HepG2 (cell line): Measurements from ENCODE around the gene UCN. TPM values are rescaled to one million over a fixed set of nuclear protein-coding genes. Genes with fewer than 3 reads are reported as not detected.
A peak's percentile ranks its signal among the peaks of the same experiment; 100 is the strongest.

Source experiments
- AGO1 ChIP-seq: fragments of 200-400 bp; formaldehyde crosslinking; IDR thresholded peaks from 2 replicates; pipeline ENCODE4 v1.6.1; 2017; ENCODE audit warnings: mild to moderate bottlenecking, low read depth, low read length, moderate library complexity; ENCODE audit not compliant: poor library complexity, severe bottlenecking
- ATF3 ChIP-seq: sonication (generic); formaldehyde crosslinking; IDR thresholded peaks from 2 replicates; pipeline ENCODE4 v1.4.0; 2020; ENCODE audit warnings: missing genetic modification reagents
- ATRX ChIP-seq: sonication (generic); formaldehyde crosslinking; IDR thresholded peaks from 2 replicates; pipeline ENCODE4 v1.4.0; 2020; ENCODE audit warnings: missing genetic modification reagents, borderline replicate concordance
- ELF3 ChIP-seq: IDR thresholded peaks from 2 replicates; pipeline ENCODE4 v1.6.1; 2016; ENCODE audit warnings: missing genetic modification reagents, missing compliant biosample characterization
- ERF ChIP-seq: IDR thresholded peaks from 2 replicates; pipeline ENCODE4 v1.6.1; 2018; ENCODE audit warnings: missing biosample characterization, missing genetic modification reagents
- FOXA3 ChIP-seq: IDR thresholded peaks from 2 replicates; pipeline ENCODE4 v1.6.1; 2016; ENCODE audit warnings: missing genetic modification reagents, missing compliant biosample characterization
- GATA4 ChIP-seq: sonication (generic); IDR thresholded peaks from 2 replicates; pipeline ENCODE4 v1.6.1; 2016; ENCODE audit warnings: antibody characterized with exemption, low read depth, borderline replicate concordance
- GTF2F1 ChIP-seq: fragments of 150-350 bp; IDR thresholded peaks from 2 replicates; pipeline ENCODE4 v1.6.1; 2014; ENCODE audit warnings: low read length
- HNRNPLL ChIP-seq: fragments of 200-400 bp; formaldehyde crosslinking; IDR thresholded peaks from 2 replicates; pipeline ENCODE4 v1.6.1; 2017; ENCODE audit warnings: mild to moderate bottlenecking, low read depth, low read length; ENCODE audit not compliant: poor library complexity, severe bottlenecking
- HNRNPUL1 ChIP-seq: fragments of 200-400 bp; formaldehyde crosslinking; IDR thresholded peaks from 2 replicates; pipeline ENCODE4 v1.6.1; 2017; ENCODE audit warnings: low read depth, mild to moderate bottlenecking, low read length, moderate library complexity
- IRX3 ChIP-seq: sonication (generic); formaldehyde crosslinking; IDR thresholded peaks from 2 replicates; pipeline ENCODE4 v1.8.1; 2023; ENCODE audit warnings: mild to moderate bottlenecking, low read depth, missing genetic modification reagents, borderline replicate concordance
- ISL2 ChIP-seq: sonication (generic); formaldehyde crosslinking; IDR thresholded peaks from 2 replicates; pipeline ENCODE4 v1.5.0; 2020; ENCODE audit warnings: missing genetic modification reagents
- JUN ChIP-seq: sonication (generic); formaldehyde crosslinking; IDR thresholded peaks from 2 replicates; pipeline ENCODE4 v1.4.0; 2020; ENCODE audit warnings: mild to moderate bottlenecking, missing genetic modification reagents
- KMT2A ChIP-seq: sonication (generic); formaldehyde crosslinking; IDR thresholded peaks from 2 replicates; pipeline ENCODE4 v1.4.0; 2020; ENCODE audit warnings: missing genetic modification reagents
- MAFK ChIP-seq, 2 experiments: IDR thresholded peaks in 1 of 2; conservative IDR thresholded peaks in 1 of 2; 2 replicates each; pipeline ENCODE4 v1.6.1; 2011; ENCODE audit warnings: improper control_type of control experiment in 2 of 2, low read length in 2 of 2
- MBNL3 ChIP-seq: fragments of 250-450 bp; sonication (Bioruptor Pico); conservative IDR thresholded peaks from 2 replicates; pipeline ENCODE4 v1.8.0; 2022; ENCODE audit warnings: mild to moderate bottlenecking, inconsistent platforms
- NPAS2 ChIP-seq: sonication (generic); formaldehyde crosslinking; IDR thresholded peaks from 2 replicates; pipeline ENCODE4 v1.8.0; 2022; ENCODE audit warnings: mild to moderate bottlenecking, missing genetic modification reagents, borderline replicate concordance
- POLR2AphosphoS5 ChIP-seq: IDR thresholded peaks from 2 replicates; pipeline ENCODE4 v1.6.1; 2012; ENCODE audit warnings: low read depth, low read length
- PRMT3 ChIP-seq: sonication (generic); formaldehyde crosslinking; IDR thresholded peaks from 2 replicates; pipeline ENCODE4 v1.8.1; 2022; ENCODE audit warnings: low read depth, mild to moderate bottlenecking, moderate library complexity, missing genetic modification reagents, borderline replicate concordance
- RAD21 ChIP-seq: fragments of 450-650 bp; formaldehyde crosslinking; IDR thresholded peaks from 2 replicates; pipeline ENCODE4 v1.5.0; 2020; ENCODE audit warnings: mild to moderate bottlenecking
- RFX5 ChIP-seq: IDR thresholded peaks from 2 replicates; pipeline ENCODE4 v1.6.1; 2011; ENCODE audit warnings: low read depth, low read length, improper control_type of control experiment
- RNF2 ChIP-seq: fragments of 450-650 bp; conservative IDR thresholded peaks from 2 replicates; pipeline ENCODE4 v1.6.1; 2016; ENCODE audit warnings: low read depth
- SP140L ChIP-seq: sonication (generic); formaldehyde crosslinking; IDR thresholded peaks from 2 replicates; pipeline ENCODE4 v1.4.0; 2020; ENCODE audit warnings: missing genetic modification reagents, borderline replicate concordance
- STAT5B ChIP-seq: sonication (generic); formaldehyde crosslinking; IDR thresholded peaks from 2 replicates; pipeline ENCODE4 v1.4.0; 2020; ENCODE audit warnings: missing genetic modification reagents
- ZFP90 ChIP-seq: sonication (generic); formaldehyde crosslinking; IDR thresholded peaks from 2 replicates; pipeline ENCODE4 v1.8.0; 2022; ENCODE audit warnings: missing genetic modification reagents, mild to moderate bottlenecking, inconsistent platforms, borderline replicate concordance
- ZNF251 ChIP-seq: sonication (generic); formaldehyde crosslinking; IDR thresholded peaks from 2 replicates; pipeline ENCODE4 v1.9.0; 2021; ENCODE audit warnings: mild to moderate bottlenecking, missing genetic modification reagents
- ZNF282 ChIP-seq: fragments of 450-650 bp; IDR thresholded peaks from 2 replicates; pipeline ENCODE4 v1.6.1; 2018; ENCODE audit not compliant: partially characterized antibody
- ZNF33B ChIP-seq: sonication (generic); formaldehyde crosslinking; IDR thresholded peaks from 2 replicates; pipeline ENCODE4 v1.5.1; 2020; ENCODE audit warnings: mild to moderate bottlenecking, missing genetic modification reagents
- ZNF569 ChIP-seq: sonication (generic); formaldehyde crosslinking; IDR thresholded peaks from 2 replicates; pipeline ENCODE4 v1.5.0; 2020; ENCODE audit warnings: mild to moderate bottlenecking, missing genetic modification reagents, moderate library complexity, borderline replicate concordance
- ZNF768 ChIP-seq: sonication (generic); formaldehyde crosslinking; IDR thresholded peaks from 2 replicates; pipeline ENCODE4 v1.4.0; 2020; ENCODE audit warnings: missing genetic modification reagents
- ZSCAN30 ChIP-seq: sonication (generic); formaldehyde crosslinking; IDR thresholded peaks from 2 replicates; pipeline ENCODE4 v1.5.0; 2020; ENCODE audit warnings: mild to moderate bottlenecking, missing genetic modification reagents
- polyA plus RNA-seq, 8 experiments: library from polyadenylated mRNA; depleted of rRNA in 3 of 8; stranded (reverse) in 7 of 8; unstranded in 1 of 8; fragments of >200 nt; fragmentation: Illumina TruSeq in 4 of 8; extraction: Trizol in 4 of 8; gene quantifications; 2 replicates each; pipeline versions ENCODE4 v1.2.1 to v1.2.3, GENCODE V29; 2011 to 2016; ENCODE audit warnings: low read depth in 4 of 8, missing spikeins in 1 of 8, mixed read lengths in 1 of 8; ENCODE audit not compliant: insufficient read depth in 1 of 8
- total RNA-seq, 5 experiments: library from RNA; depleted of rRNA; stranded (reverse); fragments of >200 nt; fragmentation: Illumina TruSeq; extraction: Trizol; gene quantifications; 2 replicates each; pipeline ENCODE4 v1.2.3, GENCODE V29; 2016; ENCODE audit warnings: low read depth in 1 of 5
- TF ChIP-seq, protein P1 (sequence below): sonication (generic); formaldehyde crosslinking; IDR thresholded peaks from 2 replicates; pipeline ENCODE4 v1.8.0; 2022; ENCODE audit warnings: low read depth, missing genetic modification reagents

The UCN gene
- total and polyA plus RNA-seq, 2 of the 13 experiments (the other 11 are each of a cell fraction or from before 2014, with no cell fraction given): 1.2 to 2.3 TPM

DNA sequence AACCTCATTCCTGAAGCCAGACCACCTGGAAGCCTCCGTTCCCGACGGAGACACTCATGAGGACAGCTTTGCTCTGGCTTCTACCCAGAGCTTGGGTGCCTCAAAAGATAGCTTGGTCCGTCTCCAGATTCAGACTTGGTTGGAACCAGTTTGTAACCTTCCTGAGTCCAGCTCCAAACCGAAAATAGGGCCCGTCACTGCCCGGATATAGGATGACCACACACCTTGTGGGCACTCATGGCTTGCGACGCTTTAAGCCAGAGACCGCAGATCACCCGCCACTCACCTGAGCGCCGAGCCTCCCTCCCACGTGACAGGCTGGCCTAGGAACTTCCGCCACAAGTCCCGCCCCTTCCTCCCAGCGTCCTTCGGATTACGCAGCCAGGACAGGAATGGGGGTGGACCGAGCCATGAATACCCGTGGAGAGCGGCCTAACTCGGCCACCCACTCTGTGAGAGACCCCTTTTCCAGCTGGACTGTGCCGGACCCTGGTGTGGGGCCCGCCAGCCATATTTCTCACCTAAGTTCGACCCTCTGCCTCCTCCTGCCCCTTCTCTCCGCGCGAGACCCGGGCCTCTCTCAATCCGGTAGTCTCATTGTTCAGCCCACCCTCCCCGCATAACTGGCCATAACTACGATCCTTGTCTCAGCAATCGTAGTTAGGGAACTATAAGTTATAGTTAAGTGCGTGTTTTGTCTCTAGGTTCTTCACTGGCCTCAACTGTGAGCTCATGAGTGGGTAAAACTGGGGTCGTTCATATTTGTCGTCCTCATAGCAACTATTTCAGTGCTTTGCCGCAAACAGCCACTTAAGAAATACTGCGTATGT, 14.7 kb upstream of the UCN start, which contains the start of gene MPV17 (continued):
- no peak for TF ChIP-seq ZNF251 (CRISPR knock-in tag)
- no peak for TF ChIP-seq MBNL3 (CRISPR knock-in tag)
- TF ChIP-seq, protein P1, sequence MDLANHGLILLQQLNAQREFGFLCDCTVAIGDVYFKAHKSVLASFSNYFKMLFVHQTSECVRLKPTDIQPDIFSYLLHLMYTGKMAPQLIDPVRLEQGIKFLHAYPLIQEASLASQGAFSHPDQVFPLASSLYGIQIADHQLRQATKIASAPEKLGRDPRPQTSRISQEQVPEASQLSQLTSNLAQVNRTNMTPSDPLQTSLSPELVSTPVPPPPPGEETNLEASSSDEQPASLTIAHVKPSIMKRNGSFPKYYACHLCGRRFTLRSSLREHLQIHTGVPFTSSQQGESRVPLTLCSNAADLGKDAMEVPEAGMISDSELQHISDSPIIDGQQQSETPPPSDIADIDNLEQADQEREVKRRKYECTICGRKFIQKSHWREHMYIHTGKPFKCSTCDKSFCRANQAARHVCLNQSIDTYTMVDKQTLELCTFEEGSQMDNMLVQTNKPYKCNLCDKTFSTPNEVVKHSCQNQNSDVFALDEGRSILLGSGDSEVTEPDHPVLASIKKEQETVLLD: no peak; the same call in 1 of the 2 replicates
- TF ChIP-seq ATRX (CRISPR knock-in tag): no peak
- TF ChIP-seq ZFP90 (CRISPR knock-in tag): peak; percentile 86
- peak; percentile 67; the same call in 1 of the 2 replicates for TF ChIP-seq ZNF768 (CRISPR knock-in tag)
- TF ChIP-seq AGO1: peak; percentile 91
- no peak; the same call in 1 of the 2 replicates for TF ChIP-seq ZNF33B (CRISPR knock-in tag)
- peak; percentile 62; the same call in 1 of the 2 replicates for TF ChIP-seq SP140L
- TF ChIP-seq ELF3 (CRISPR knock-in tag): peak; percentile 90
- no peak for TF ChIP-seq ZSCAN30 (CRISPR knock-in tag)
- no peak for TF ChIP-seq ZNF282
- TF ChIP-seq RAD21 (CRISPR knock-in tag): no peak; the same call in 1 of the 2 replicates
- TF ChIP-seq ERF (CRISPR knock-in tag): peak; percentile 90
- TF ChIP-seq RFX5: no peak
- peak; percentile 79; the same call in 1 of the 2 replicates for TF ChIP-seq STAT5B
- no peak for TF ChIP-seq JUN
- TF ChIP-seq NPAS2: no peak
- peak; percentile 86 for TF ChIP-seq HNRNPLL
- TF ChIP-seq MAFK (conservative IDR thresholded peaks at IDR 0.05 in 1 of 2, IDR thresholded peaks at IDR 0.05 in 1 of 2; ENCODE audit: low read length in 2 of 2): no peak
- no peak for TF ChIP-seq HNRNPUL1
- no peak for TF ChIP-seq PRMT3 (CRISPR knock-in tag)
- TF ChIP-seq POLR2AphosphoS5: peak; percentile 97
- TF ChIP-seq GATA4: peak; percentile 39; the same call in 1 of the 2 replicates
- peak; percentile 49 for TF ChIP-seq ATF3 (CRISPR knock-in tag)
- TF ChIP-seq IRX3 (CRISPR knock-in tag): peak; percentile 92; the same call in 1 of the 2 replicates
- TF ChIP-seq ISL2 (CRISPR knock-in tag): peak; percentile 85
- peak; percentile 62; the same call in 1 of the 2 replicates for TF ChIP-seq FOXA3 (CRISPR knock-in tag)
- TF ChIP-seq GTF2F1: peak; percentile 88
- peak; percentile 46; the same call in 1 of the 2 replicates for TF ChIP-seq ZNF569 (CRISPR knock-in tag)
- TF ChIP-seq RNF2: peak; percentile 64
- peak; percentile 50 for TF ChIP-seq KMT2A
